Esophagus muscularis mucosa (tissue), 3 donors: ENCODE results near the gene TMEM255B.

Experiments
- POLR2A ChIP-seq: fragments of 450-650 bp; IDR thresholded peaks from one replicate; pipeline ENCODE4 v1.6.1; 2017; ENCODE audit warnings: antibody characterized with exemption, moderate library complexity, mild to moderate bottlenecking, low read depth
- POLR2AphosphoS5 ChIP-seq, 2 donors: sonication (generic); formaldehyde crosslinking; IDR thresholded peaks; one replicate each; pipeline ENCODE4 v1.6.1; 2017; ENCODE audit warnings: antibody characterized with exemption in 2 of 2
- TF ChIP-seq, protein P1 (sequence below), 3 experiments: fragments of 200-600 bp in 2 of 3; fragments of 450-650 bp in 1 of 3; sonication (generic) in 2 of 3; IDR thresholded peaks; one replicate each; pipeline ENCODE4 v1.5.1; 2017 to 2019; ENCODE audit warnings: antibody characterized with exemption in 3 of 3, mild to moderate bottlenecking in 2 of 3, moderate library complexity in 1 of 3

DNA sequence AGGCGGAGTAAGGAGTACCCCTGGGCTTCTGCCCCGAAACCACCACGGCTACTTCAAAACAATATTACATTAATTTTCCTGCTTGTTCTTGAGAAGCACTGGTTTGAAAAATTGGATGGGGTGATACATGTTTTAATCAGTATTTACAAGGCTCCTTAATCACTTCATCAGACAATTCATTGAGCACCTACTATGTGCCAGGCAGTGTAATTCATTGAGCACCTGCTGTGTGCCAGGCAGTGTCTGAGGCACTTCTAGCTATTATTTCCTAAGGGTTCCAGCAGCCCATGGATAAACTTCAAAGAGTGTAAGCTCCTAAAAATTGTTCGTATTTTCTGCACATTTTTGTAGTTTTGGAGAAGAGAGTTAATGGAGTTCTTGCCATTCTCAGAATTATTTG, 106.4 kb downstream of the TMEM255B start:
- TF ChIP-seq, protein P1, sequence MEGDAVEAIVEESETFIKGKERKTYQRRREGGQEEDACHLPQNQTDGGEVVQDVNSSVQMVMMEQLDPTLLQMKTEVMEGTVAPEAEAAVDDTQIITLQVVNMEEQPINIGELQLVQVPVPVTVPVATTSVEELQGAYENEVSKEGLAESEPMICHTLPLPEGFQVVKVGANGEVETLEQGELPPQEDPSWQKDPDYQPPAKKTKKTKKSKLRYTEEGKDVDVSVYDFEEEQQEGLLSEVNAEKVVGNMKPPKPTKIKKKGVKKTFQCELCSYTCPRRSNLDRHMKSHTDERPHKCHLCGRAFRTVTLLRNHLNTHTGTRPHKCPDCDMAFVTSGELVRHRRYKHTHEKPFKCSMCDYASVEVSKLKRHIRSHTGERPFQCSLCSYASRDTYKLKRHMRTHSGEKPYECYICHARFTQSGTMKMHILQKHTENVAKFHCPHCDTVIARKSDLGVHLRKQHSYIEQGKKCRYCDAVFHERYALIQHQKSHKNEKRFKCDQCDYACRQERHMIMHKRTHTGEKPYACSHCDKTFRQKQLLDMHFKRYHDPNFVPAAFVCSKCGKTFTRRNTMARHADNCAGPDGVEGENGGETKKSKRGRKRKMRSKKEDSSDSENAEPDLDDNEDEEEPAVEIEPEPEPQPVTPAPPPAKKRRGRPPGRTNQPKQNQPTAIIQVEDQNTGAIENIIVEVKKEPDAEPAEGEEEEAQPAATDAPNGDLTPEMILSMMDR (IDR thresholded peaks at IDR 0.05): no peak
- no peak for TF ChIP-seq POLR2A
- no peak for TF ChIP-seq POLR2AphosphoS5 (IDR thresholded peaks at IDR 0.05)
